Placental epithelial cell (primary cell): ENCODE results near the gene NEUROD6. TPM values are rescaled to one million over a fixed set of nuclear protein-coding genes. Genes with fewer than 3 reads are reported as not detected.

ENCODE experiments used
- small RNA-seq: library from RNA; depleted of rRNA; stranded (forward); fragments of <200 nt; gene quantifications from one replicate; pipeline ENCODE3, GENCODE V24; 2012
- total RNA-seq: library from RNA; depleted of rRNA; stranded (reverse); fragments of >200 nt; gene quantifications from 2 replicates; pipeline ENCODE4 v1.2.3, GENCODE V29; 2012

The NEUROD6 gene
- total RNA-seq = not detected in 2 replicates

DNA sequence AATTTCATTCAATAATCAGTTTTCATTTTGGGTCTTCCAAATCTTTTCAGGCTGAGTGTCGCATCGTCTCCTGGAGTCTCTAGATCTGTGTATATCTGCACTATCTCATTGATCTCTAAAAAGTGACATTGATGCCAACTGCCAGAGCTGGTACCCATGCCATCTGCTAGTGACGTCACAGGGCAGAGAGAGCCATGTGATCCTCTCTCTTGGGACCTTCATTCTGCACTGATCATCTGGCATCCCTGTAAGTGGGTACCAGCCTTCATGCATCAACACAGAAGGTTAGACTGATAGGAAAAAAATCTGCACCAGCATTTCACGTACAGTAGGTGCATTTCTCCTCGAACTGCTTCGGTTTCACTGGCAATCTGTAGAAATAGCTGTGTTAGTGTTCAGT, at the start of gene NEUROD6:
Gene NEUROD6, minus strand, starts transcription at position 124 of the 400 bp plus-strand sequence. CDS start 1,458 bp downstream, outside the sequence.

Small RNA genes lying within 50 kb of the gene (small RNA-seq; reads per million reads assigned to genes)
- not detected for gene AC006380.1

Other genes starting within 250 kb of the NEUROD6 start
- gene ITPRID1, start 173.4 kb upstream of the NEUROD6 start, total RNA-seq = under 0.01 TPM in 1 of 2 replicates, not detected in the other